Measurements from ENCODE around the gene TNRC6C.
"Not testable (repeated sequence)": the region's sequence is repeated elsewhere in the genome, so short reads cannot be mapped to it uniquely, and the experiment has no call there.

Gene TNRC6C

DNA sequence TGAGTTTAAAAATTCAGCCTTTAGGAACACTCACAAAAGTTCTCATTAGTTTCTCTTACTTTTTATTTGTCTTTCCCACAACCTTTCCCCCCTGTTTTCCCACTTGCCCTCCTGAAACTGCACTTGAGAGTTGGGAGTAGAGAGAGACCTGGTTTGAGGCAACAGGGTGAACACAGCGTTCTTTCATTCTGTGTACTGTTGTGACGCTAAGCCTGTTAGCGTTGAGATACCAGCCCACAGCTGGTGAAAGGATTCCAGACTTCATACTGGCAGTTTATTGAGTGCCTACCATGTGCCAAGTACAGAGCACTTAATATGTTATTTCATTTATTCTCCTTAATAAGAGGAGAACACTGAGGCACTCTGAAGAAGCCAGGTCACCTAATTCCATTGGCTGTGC, 10.3 kb downstream of the TNRC6C start:
- no peak for DNase-seq

DNA sequence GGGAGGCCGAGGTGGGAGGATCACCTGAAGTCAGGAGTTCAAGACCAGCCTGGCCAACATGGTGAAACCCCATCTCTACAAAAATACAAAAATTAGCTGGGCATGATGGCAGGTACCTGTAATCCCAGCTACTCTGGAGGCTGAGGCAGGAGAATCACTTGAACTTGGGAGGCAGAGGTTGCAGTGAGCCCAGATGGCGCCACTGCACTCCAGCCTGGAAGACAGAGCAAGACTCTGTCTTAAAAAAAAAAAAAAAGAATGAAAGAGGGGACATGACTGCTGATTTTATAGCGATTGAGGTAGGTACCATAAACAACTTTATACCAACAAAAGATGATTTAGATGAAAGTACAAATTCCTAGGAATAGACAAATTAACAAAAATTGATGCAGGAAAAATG, 13.8 kb downstream of the TNRC6C start:
- DNase-seq: not testable (repeated sequence)

DNA sequence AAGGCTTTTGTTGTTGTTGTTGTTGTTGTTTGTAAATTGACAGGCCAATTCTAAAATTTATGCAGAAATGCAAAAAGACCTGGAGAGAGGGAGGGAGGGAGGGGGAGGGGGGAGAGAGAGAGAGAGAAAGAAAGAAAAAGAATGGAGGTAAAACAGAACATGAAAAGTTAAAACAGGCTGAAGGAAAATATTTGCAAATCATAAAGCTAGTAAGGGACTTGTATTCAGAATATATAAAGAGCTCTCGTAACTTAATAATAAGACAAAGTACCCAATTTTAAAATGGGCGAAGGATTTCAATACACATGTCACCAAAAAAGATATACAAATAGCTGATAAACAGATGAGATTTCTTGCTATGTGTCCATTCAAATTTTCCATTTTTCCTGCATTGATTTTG, 15.4 kb downstream of the TNRC6C start:
- DNase-seq: no peak

DNA sequence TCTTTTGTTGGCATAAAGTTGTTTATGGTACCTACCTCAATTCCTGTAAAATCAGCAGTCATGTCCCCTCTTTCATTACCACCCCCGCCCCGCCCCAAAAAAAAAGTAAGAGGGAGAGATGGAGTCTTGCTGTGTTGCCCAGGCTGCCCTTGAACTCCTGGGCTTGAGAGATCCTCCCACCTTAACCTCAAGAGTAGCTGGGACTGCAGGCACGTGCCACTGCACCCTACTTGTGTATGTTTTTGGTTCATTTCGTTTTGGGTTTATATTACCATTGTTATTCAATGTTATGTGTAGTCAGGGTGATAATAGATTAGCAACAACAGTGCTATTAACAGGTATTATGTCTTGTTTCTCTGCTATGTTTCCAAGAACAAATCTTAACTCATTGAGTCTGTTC, 15.9 kb downstream of the TNRC6C start:
- no peak for DNase-seq

DNA sequence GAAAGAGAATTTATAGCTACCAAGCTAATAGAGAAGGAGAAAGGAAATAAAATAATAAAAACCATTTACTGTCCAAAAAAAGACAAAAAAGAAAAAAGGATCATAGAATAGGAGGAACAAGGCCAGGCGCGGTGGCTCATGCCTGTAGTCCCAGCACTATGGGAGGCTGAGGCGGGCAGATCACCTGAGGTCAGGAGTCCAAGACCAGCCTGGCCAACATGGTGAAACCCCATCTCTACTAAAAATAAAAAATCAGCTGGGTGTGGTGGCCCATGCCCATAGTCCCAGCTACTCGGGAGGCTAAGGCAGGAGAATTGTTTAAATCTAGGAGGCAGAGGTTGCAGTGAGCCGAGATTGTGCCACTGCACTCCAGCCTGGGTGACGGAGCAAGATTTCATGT, 23.9 kb downstream of the TNRC6C start:
- not testable (repeated sequence) for DNase-seq

DNA sequence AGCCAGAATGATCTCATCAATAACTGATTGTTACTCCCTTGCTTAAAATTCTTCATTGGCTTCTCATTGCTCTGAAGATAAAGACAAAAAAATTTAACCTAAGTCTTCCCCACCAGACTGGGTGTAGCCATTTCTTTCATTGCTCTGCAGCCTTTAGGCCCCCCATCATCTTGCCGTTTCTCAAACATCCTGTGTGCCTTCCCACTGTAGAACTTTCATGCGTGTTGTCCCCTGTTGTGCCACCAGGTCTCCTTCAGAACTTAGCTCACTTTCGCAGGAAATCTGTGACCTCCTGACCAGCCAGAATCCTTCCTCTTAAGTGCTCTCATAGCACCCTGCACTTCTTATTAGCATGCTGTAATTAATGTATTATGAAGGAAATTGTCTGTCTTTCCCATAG, 31.8 kb downstream of the TNRC6C start:
- no peak for DNase-seq

DNA sequence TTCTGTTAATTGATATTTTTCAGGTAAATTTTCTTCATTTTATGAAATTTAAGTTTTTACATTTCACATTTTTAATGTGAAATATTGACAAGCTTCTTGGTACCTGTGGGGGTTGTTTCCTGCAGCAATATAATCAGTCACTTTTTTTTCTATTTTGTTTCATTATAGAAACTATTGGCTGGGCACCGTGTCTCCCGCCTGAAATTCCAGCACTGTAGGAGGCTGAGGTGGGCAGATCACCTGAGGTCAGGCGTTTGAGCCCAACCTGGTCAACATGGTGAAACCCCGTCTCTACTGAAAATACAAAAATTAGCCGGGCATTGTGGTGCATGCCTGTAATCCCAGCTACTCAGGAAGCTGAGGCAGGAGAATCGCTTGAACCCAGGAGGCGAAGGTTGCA, 35.2 kb downstream of the TNRC6C start:
- not testable (repeated sequence) for DNase-seq

DNA sequence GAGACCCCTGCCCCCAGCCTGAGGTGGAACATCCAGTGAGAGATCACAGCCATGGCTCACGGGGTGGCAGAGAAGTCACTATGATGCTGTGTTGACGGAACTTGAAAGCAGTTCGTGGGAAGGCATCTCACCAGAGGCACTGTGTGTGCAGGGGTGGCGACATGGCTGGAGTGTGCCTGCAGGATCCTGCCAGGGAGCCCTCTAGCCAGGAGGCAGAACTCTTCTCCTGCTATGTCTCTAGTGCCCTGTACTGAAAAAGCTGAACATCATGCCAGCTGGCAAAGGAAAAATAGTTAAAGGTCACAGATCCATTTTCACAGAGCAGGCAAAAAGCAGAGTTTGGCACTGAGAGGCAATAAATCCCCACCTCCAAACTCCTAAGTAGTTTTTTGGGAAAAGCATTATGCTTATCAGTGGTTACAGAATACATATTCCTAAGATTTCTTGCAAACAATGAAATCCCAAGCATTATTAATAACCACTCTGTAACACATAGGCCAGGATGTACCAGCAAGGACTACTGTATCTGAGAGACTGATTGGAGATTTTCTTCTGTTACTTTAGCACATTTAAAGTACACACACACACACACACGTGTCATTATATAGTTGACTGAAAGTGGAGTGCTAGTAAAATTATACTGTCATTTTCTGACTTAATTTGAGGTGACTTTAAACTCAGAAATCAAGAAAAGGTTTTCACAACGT, 36.8 kb downstream of the TNRC6C start:
- DNase-seq: no peak

DNA sequence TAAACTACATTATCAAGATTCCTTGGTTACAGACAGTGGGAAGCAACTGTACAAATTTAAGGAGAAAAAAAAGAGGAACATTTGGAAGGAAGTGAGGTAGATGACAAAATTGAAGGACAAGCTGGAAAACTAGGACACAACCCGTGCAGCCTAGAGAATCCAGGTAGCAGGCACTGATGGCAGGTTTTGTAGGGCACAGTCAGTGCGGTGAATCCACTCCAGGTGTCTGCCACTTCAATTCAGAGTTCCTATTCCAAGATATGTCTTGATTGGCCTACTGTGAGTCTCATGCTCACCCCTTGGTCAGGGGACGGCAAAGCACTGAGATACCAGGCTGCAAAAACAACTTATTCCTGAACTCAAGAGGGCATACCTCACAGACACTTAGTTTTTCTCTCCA, 37.8 kb downstream of the TNRC6C start:
- no peak for DNase-seq

DNA sequence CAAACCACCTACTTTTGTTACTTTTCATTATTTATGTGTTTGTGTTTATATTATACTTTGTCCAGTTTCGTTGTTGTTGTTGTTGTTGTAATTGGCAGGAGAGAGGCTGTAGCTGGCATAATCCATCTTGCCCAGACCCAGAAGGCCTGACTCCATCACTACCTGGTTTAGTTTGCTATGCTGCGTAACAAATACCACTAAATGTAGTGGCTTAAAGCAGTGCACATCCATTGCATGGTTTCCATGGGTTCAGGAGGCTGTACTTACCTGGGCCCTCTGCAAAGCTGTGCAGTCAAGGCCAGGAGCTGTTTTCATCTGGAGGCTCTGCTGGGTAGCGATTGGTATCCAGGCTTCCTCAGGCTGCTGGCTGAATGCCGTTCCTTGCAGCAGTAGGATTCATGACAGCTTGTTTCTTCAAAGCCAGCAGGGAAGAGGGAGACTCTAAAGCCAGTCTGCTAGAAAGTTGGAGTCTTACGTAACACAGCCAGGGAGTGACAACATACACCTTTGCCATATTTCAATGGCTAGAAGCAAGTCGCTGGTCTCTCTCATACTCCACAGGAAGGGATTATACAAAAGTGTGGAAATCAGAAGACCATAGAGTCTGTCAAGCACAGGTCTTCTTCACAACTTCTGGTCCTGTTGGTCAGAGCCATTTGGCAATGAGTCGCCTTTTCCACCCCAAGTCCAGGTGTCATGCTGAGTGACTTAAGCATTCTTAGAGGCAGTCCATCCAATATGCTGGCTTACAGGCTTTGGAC, 41.1 kb downstream of the TNRC6C start:
- DNase-seq: no peak

DNA sequence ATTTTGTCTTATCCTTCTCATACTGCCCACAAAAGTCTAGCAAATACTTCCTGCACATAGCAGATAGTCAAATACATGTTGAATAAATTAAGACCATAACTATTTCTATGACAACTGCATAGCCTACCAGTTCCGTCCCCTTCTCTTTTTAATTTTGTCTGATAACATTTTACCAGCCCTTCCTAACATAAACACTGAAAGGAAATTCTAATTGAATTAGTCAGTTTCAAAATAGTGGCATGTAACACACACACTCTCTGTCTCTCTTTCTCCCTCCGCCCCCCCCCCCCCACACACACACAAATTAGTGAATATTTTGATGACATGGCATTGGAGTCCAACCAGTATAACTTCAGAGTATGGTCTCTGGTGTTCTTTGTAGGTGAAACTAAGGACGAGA, 41.8 kb downstream of the TNRC6C start:
- no peak for DNase-seq

DNA sequence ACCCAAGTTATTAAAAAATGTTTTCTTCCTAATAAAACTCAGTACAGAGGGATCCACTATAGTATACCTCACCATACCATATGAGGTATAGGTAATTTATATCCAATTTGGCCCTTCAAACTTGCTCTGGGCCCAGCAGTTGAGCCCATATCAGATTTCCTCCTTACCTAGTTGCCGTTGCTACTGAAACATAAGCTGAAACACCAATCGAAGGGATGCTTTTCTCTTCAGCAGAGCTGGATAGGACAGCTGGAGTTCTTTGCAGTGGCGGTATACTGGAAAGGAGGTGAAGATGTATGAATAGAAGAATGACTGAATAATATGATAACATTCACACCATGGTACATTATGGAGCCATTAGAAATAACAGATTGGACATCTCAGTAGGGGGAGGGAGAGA, 42.7 kb downstream of the TNRC6C start:
- no peak for DNase-seq

DNA sequence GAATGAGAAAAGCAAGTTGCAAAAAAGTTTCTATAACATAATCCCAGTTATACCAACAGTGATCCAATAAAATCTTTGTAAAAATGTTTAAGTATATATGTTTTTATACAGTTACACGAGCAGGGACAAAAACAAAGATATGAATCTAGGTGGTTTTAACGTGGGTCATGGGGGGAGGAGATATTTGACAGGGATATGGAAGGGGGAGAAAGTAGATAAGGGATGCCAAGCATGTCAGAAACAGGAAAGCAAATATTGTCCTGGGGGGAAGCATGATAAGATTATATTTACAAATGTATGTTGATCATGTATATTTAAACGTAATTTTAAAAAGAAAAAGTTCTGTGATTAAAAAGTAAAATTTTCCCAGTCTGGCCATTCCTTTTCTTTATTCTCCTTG, 43.1 kb downstream of the TNRC6C start:
- DNase-seq: no peak

DNA sequence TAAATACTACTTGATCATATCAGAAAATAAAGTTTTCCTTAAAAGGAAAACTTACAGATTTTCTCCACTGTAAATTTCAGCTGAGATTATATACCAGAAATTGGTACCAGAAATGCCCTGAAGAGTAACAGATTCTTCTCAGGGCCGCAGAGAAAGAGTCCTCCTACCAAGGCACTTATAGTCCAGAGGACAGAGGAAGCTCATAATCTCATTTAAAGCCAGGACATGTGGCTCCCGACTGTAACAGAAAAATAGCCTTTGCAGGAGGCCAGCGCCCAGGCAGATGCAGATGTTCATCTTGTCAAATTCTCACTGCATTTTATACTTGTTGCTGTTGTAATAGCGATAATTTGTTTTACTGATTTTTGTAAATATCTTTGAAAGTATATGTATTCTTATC, 43.7 kb downstream of the TNRC6C start:
- DNase-seq: no peak

DNA sequence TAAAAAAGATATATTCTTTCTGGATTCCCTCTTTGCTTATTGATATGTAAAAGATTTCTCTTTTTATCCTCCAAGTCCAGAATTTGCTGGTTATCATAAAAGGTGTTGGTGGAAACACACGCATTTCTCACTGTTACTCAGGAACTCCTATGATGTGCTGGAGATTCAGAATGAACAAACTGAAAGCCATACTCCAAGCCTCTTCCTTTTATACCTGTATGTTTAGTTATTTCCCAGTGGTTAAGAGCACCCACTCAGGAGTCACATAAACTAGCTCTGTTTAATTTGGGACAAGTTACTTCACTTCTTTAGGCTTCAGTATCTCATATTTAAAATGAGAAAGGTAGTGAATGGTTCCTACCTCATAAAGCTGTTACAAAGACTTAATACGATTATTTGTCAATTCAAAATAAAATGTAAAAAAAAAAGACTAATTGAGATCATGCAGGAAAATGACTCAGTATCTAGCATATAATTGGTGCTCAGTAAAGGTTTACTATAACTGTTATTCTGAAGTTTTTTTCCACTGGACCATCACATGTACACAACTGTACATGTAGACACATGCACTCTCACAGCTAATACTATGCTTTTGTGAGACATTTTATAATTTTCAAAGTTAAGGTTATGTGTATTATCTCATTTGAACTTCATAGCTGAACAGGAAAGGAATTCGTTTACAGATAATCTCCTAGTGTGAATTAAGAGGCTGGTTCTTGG, 47.1 kb downstream of the TNRC6C start:
- DNase-seq: no peak

DNA sequence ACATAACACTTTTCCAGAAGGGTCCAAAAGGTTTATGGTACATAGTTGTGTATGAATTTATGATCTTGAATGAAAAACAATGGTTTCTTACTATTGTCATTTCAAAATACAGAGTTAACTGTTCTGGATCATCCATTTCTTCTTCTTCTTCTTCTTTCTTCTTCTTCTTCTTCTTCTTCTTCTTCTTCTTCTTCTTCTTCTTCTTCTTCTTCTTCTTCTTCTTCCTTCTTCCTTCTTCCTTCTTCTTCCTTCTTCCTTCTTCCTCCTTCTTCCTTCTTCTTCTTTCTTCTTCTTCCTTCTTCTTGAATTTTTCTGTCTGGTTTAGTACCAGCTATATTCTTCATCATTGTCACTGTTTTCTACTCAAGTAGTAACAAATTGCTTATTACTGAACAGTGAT, 47.8 kb downstream of the TNRC6C start:
- no peak for DNase-seq

DNA sequence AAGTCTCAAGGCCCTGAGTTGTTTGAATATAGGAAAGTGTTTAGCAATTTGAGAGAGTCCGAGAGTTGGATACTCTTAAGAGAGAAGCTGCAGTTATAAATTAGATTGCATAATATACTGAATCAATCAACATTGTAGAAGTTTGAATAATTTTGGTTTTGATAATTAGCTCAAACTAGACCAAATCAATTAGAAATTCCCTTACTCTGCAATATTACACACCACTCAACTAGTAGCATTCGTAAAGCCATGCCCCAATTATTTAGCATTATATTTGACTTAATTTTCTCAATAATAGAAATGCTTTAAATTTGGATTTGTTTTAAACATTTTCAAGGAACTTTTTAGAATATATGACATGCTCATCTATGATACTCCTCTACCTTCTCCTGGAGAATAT, 49.1 kb downstream of the TNRC6C start:
- no peak for DNase-seq

DNA sequence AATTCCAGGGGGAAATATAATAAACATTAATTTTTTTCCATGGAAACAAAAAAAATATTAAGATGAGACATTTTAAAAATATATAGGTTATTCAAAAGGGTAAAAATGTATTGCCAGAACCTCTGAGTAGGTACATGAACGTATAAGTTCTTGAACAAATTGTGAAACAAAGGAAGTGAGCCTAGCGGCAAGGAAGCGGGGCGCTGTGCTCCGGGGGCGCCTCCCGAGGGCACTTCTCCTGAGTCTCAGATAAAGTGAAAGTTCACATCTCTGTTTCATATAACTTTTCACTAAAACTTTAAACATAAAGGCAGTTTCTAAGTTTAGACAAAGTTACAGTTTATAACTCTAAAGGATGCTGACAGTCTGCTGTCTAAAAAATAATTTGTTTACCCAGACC, 52.3 kb downstream of the TNRC6C start:
- DNase-seq: no peak

DNA sequence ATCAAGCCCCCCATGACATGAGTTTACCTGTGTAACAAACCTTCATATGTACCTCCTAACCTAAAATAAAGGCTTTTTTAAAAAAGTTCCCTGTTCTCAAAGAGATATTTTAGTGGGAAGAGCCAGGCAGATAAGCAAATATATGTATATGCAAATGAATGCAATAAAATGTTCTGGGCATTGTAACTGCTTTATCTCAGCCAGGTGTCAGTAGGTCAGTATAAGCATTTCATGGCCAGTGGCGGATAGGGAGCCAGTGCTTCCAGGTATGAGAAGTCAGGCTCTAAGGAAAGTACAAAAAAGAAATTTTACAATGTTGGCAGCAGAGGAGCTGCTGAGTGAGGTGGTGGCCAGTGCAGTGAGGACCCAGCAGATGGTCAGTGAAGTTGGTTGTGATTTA, 53.9 kb downstream of the TNRC6C start:
- DNase-seq: no peak

DNA sequence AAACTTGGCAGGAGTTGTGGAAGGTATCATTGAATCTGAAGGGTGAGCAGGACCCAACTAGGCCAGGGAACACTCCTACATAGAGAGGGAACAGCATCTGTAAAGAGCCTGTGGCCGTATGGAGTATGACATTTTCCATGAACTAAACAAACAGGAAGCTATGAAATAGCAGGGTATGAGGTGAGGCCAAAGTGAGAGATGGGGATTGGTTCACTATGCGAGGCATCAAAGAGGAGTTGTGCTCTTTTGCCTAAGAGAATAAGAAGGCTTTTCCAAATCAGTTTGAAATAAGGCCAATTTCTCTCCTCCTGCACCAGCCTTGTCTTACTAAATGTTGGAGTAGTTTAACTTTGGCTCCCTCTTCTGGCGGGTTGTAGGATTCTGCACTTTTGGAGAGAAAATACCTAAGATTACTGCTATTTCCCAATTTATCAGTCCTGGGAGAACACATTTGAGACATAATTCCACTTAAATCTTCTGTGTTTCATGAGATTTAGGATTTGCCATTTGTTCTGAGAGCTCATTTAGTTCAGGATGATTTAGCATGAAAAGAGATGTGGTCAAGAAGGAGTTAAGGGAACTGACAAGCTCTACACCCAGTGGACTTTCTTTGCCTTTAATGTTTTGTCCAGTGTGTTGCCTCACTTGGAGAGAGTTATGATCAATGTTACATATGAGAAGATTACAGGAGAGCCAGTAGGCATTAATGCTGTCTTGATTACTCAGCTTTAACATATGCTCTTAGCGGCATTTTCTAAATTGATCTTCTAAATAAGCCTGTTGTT, 55.4 kb downstream of the TNRC6C start:
- DNase-seq: no peak

DNA sequence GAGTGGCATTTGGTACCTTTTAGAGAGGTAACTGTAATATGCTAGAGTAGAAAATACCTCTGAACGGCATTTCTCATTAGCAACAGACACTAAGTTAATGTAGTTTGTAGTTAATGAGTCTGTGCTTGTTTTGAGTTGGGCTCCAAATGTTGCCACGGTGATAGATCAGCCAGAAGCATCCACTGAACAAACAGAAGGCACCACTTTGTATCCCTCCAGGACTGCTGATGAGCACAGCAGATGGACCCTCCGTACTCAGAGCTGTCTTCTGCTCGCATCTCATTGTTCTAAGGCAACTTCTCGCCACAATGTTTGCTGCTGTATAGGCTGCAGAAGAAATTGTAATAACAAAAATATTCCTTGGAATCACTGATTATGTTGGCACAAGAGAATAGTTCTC, 56.1 kb downstream of the TNRC6C start:
- no peak for DNase-seq

DNA sequence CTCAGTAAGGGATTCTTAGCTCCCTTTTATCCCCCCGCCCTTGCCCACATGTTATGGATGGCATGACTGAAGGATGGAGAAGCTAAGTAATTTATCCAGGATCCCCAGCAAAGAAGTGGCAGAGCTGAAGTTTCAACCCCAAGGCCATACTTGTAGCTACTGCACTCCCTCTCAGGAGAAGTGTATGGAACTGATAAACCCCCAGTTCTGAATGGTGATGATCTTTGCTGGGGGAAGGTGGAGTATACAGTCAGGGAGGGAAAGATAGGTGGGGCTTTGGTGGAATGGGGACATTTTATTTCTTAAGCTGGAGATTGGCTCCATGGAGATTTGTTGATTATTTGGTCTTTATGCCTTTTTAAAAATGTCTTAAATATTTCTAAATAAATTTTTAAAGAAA, 58.3 kb downstream of the TNRC6C start:
- no peak for DNase-seq

DNA sequence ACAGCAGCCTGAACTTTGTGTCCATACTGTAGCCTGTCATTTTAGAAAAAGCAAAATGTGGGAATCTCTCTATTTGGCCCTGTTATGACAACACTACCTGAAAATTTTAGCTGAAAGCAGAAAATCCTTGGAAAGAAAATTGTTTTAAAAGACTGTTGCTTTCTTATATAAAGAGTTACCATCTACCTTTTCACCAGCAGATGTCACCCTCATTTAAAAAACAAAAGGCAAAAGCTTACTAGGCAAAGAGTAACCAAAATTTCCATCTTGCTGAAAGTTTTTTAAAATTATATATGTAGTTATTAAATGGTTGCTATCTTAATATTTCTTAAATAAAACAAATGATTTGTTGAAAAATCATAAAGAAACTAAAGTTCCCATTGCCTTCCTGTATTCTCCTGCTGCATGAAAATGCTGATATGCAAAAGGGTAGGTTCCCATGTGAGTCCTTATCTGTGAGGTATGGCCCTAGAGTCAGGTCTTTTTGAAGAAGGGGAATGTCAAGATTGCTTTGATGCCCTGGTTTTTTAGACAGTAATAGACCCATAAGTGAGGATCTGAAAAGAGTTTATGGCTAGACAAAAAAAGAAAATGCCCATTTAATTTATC, 61.0 kb downstream of the TNRC6C start:
- no peak for DNase-seq

Measured in NCI-H1436 treated with DMSO at 0.1 percent for 48 hours (cell line).